Activated CD4-positive, alpha-beta T cell treated with anti-CD3 and anti-CD28 coated beads, Interleukin-2, Interleukin-6, amounts not matched to agents 100 ng/mL and 50 ng/mL, durations not matched to agents 16 hours and 8 hours (primary cell): ENCODE results near the gene TBC1D3.
A peak's percentile ranks its signal among the peaks of the same experiment; 100 is the strongest.
"Not testable (repeated sequence)": the region's sequence is repeated elsewhere in the genome, so short reads cannot be mapped to it uniquely, and the experiment has no call there.

ENCODE experiments used
- DNase-seq: peaks from one replicate; pipeline ENCODE4 v3.0.0-alpha.2; 2020

TBC1D3 gene

GRCh38 chr17:38192455-38192854 lies at the start of gene TBC1D3:
Gene TBC1D3 (minus strand): TSS chr17:38192555. CDS start chr17:38191029, 1,526 bp downstream.
- DNase-seq = not testable (repeated sequence)

GRCh38 chr17:38232790-38233189 lies 40.4 kb upstream of the TBC1D3 start:
- not testable (repeated sequence) for DNase-seq

GRCh38 chr17:38225844-38226495 lies 33.6 kb upstream of the TBC1D3 start:
- not testable (repeated sequence) for DNase-seq

DNA sequence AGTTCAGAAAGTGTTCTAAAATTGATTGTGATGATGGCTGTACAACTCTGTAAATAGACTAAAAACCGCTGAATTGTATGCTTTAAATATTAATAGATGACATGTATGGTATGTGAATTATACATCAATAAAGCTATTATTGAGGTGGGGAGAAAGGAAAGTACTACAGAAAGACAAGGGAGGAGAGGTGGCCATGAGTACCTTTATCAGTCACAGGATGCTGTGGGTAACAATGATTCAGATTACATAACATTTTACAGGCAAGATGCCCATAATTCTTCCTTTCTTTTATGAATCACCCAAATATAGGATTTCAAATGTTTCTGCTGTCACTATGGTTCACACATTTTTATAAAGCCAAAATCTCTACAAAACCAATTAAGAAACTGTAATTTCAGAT lies 28.5 kb upstream of the TBC1D3 start:
- not testable (repeated sequence) for DNase-seq

DNA sequence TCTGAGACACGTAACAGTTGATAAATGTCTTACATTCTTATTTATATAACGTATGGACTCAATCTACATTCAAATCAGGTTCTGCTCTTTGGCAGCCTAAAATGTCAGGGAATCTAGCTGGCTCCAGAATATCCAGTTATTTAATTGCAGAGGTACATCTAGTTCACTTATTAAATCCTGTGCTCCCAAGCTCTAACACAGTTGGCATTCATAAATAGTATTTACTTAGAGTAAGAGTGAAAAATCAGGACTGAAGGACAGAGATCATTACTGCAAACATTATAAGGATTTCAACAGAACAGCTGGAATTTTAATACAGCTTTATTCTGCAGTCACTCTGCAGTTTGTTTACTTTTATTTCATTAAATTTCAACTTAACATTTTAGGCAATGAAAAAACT lies 7.9 kb upstream of the TBC1D3 start:
- not testable (repeated sequence) for DNase-seq

DNA sequence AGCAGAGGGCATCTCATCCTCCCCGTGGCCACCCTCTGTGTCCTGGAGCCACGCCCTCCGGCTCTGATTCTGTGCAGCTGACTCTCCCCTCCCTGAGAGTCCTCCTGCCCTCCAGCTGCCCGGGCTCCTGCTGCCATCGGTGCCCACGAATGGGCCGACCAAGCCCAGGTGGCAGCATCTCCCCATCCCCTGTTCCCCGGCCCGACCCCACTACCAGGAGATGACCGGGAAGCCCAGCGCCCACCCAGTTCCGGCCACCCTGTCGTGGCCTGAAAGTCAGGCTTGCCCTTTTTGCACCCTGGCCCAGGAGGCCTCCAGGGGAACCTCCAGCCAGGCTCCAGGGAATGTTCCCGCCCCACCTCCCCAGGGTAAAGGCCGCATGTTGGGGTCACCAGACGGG lies 57.5 kb downstream of the TBC1D3 start:
- peak; percentile 0 for DNase-seq
